ENCODE data around the gene SYT10. TPM values are rescaled to one million over a fixed set of nuclear protein-coding genes. Genes with fewer than 3 reads are reported as not detected.
"Not testable (repeated sequence)": the region's sequence is repeated elsewhere in the genome, so short reads cannot be mapped to it uniquely, and the experiment has no call there.

The SYT10 gene
- total RNA-seq, 2 experiments from 2014 or later, result not detected

DNA sequence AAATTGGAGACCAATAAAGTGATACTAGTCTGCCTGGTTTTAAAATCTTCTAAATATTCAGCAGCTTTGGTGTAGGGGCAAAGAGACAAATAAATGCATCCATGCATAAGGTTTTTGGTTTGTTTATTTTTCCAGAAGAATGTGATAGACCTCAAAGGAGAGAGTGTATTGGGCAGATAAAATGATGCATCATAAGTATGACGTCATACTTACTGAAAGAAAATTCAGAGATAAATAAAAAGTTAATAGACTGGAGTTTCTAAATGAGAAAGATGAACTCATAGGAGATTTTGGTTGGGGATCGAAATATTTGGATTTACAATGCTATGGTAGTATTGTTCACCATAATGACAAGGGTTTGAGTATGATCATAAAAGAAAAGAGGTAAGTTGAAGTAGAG lies 10.2 kb downstream of the SYT10 start:
- no peaks in the 10 kb centered on the region for H3K79me2 ChIP-seq (ENCODE audit: insufficient read depth, low read depth, low read length)
- intact Hi-C loops (cut with micrococcal nuclease; ENCODE audit: unreplicated experiment), result no loop called here
- TF ChIP-seq, protein P1, sequence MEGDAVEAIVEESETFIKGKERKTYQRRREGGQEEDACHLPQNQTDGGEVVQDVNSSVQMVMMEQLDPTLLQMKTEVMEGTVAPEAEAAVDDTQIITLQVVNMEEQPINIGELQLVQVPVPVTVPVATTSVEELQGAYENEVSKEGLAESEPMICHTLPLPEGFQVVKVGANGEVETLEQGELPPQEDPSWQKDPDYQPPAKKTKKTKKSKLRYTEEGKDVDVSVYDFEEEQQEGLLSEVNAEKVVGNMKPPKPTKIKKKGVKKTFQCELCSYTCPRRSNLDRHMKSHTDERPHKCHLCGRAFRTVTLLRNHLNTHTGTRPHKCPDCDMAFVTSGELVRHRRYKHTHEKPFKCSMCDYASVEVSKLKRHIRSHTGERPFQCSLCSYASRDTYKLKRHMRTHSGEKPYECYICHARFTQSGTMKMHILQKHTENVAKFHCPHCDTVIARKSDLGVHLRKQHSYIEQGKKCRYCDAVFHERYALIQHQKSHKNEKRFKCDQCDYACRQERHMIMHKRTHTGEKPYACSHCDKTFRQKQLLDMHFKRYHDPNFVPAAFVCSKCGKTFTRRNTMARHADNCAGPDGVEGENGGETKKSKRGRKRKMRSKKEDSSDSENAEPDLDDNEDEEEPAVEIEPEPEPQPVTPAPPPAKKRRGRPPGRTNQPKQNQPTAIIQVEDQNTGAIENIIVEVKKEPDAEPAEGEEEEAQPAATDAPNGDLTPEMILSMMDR (conservative IDR thresholded peaks at IDR 0.05; ENCODE audit: low read length), result no peak
- TF ChIP-seq EZH2phosphoT487 (IDR thresholded peaks at IDR 0.05; ENCODE audit: borderline replicate concordance, low read depth, low read length), result no peak
- no peak overlapping the region for H3K4me3 ChIP-seq (ENCODE audit: low read depth, low read length, poor library complexity, severe bottlenecking)
- no peak overlapping the region for H3K4me2 ChIP-seq (ENCODE audit: low read length)
- ChIA-PET POLR2A (no interaction called here), CTCF (ENCODE audit: unreplicated experiment) (no interaction called here)
- H4K20me1 ChIP-seq (ENCODE audit: insufficient read depth, low read length), result no peaks in the 10 kb centered on the region
- no peaks in the 10 kb centered on the region for H3K4me1 ChIP-seq (ENCODE audit: insufficient read depth, low read length, poor library complexity, severe bottlenecking)
- H3K27ac ChIP-seq (ENCODE audit: low read depth, low read length, poor library complexity, severe bottlenecking), result no peak overlapping the region
- no peak overlapping the region for H2AFZ ChIP-seq (ENCODE audit: low read length)
- H3K9me2 ChIP-seq (ENCODE audit: insufficient read depth, low read length), result no peaks in the 10 kb centered on the region
- no peaks in the 10 kb centered on the region for H3K9me3 ChIP-seq (ENCODE audit: low read length)
- BruUV-seq (replicated peaks), result no TSS peak
- DNase-seq (ENCODE audit: low spot score), result no peak
- no peaks in the 10 kb centered on the region for H3K36me3 ChIP-seq (ENCODE audit: insufficient read depth, low read length)

DNA sequence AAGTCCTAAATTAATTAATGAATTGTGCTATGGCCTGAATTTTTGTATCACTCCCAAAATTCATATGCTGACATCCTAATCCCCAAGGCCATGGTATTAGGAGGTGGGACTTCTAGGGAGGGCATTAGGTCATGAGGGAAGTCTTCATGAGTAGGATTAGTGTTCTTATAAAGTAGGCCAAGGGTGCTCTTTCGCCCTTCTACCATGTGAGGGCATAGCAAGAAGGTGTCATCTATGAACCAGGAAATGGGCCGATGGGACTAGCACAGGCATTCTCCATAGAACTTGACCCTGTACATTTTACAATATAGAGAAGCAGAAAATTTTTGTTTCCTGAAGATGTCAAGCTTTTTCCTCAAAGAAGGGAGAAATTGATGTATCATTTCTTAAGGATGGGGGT lies 12.5 kb downstream of the SYT10 start:
- Histone ChIP-seq H3K9me2 (ENCODE audit: insufficient read depth, low read length) (no peaks in the 10 kb centered on the region), H3K4me3 (ENCODE audit: low read depth, low read length, poor library complexity, severe bottlenecking) (no peak overlapping the region), H2AFZ (ENCODE audit: low read length) (no peak overlapping the region), H3K79me2 (ENCODE audit: insufficient read depth, low read depth, low read length) (no peaks in the 10 kb centered on the region), H3K27ac (ENCODE audit: low read depth, low read length, poor library complexity, severe bottlenecking) (no peak overlapping the region), H3K36me3 (ENCODE audit: insufficient read depth, low read length) (no peaks in the 10 kb centered on the region), H3K4me2 (ENCODE audit: low read length) (no peak overlapping the region), H3K9me3 (ENCODE audit: low read length) (no peaks in the 10 kb centered on the region), H3K4me1 (ENCODE audit: insufficient read depth, low read length, poor library complexity, severe bottlenecking) (no peaks in the 10 kb centered on the region), H4K20me1 (ENCODE audit: insufficient read depth, low read length) (no peaks in the 10 kb centered on the region)
- intact Hi-C loops (cut with micrococcal nuclease; ENCODE audit: unreplicated experiment), result no loop called here
- TF ChIP-seq, protein P1 (conservative IDR thresholded peaks at IDR 0.05; ENCODE audit: low read length), result peak; percentile 56
- TF ChIP-seq EZH2phosphoT487 (IDR thresholded peaks at IDR 0.05; ENCODE audit: borderline replicate concordance, low read depth, low read length), result no peak
- ChIA-PET POLR2A (interaction anchor here (0.9 to 1.0 kb wide), 2 partner anchors 26 to 100 kb away, joined by 3 to 4 read pairs; no protein-coding TSS in a partner anchor), CTCF (ENCODE audit: unreplicated experiment) (no interaction called here)
- BruUV-seq (replicated peaks), result no TSS peak
- peak; percentile 23 for DNase-seq (ENCODE audit: low spot score)

DNA sequence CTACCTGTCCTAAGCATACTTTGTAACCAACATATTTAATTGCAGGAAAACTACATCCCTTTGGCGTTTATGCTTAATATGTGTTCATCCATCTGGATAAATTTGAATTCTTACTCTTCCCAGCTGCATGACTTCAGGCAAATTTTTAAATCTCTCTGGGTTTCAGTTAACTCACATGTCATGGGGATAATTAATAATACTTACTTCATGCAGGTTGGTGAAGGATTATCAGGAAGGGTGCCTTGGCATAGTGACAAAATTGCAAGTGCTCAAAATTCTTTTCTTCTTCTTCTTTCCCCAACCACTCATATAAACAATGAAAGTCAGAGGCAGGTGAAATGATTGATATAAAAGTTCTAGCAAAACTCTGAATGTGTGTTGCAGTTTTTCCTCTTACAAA lies 15.9 kb downstream of the SYT10 start:
- Histone ChIP-seq H3K4me1 (ENCODE audit: insufficient read depth, low read length, poor library complexity, severe bottlenecking) (no peaks in the 10 kb centered on the region), H3K36me3 (ENCODE audit: insufficient read depth, low read length) (no peaks in the 10 kb centered on the region), H4K20me1 (ENCODE audit: insufficient read depth, low read length) (no peaks in the 10 kb centered on the region), H2AFZ (ENCODE audit: low read length) (no peak overlapping the region), H3K9me2 (ENCODE audit: insufficient read depth, low read length) (no peaks in the 10 kb centered on the region), H3K4me2 (ENCODE audit: low read length) (no peak overlapping the region), H3K9me3 (ENCODE audit: low read length) (no peaks in the 10 kb centered on the region), H3K79me2 (ENCODE audit: insufficient read depth, low read depth, low read length) (no peaks in the 10 kb centered on the region), H3K27ac (ENCODE audit: low read depth, low read length, poor library complexity, severe bottlenecking) (no peak overlapping the region), H3K4me3 (ENCODE audit: low read depth, low read length, poor library complexity, severe bottlenecking) (no peak overlapping the region)
- ChIA-PET POLR2A (interaction anchor here (0.7 kb wide), 1 partner anchor 8 kb away, joined by 4 read pairs; no protein-coding TSS in a partner anchor), CTCF (ENCODE audit: unreplicated experiment) (no interaction called here)
- TF ChIP-seq EZH2phosphoT487 (IDR thresholded peaks at IDR 0.05; ENCODE audit: borderline replicate concordance, low read depth, low read length), result no peak
- TF ChIP-seq, protein P1 (conservative IDR thresholded peaks at IDR 0.05; ENCODE audit: low read length), result no peak
- intact Hi-C loops (cut with micrococcal nuclease; ENCODE audit: unreplicated experiment), result no loop called here
- DNase-seq (ENCODE audit: low spot score), result no peak
- no TSS peak for BruUV-seq (replicated peaks)

DNA sequence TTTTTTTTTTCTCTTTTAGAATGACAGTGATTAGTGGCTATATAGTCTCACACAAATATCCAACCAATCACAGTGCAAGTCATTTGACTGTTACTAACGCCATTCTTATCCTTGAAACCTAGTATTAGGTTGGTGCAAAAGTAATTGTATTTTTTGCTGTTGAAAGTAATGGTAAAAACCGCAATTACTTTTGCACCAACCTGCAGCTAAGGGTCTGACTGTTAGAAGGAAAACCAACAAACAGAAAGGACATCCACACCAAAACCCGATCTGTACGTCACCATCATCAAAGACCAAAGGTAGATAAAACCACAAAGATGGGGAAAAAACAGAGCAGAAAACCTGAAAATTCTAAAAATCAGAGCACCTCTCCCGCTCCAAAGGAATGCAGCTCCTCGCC lies 27.2 kb downstream of the SYT10 start:
- H3K4me3 ChIP-seq (ENCODE audit: low read depth, low read length, poor library complexity, severe bottlenecking); intact Hi-C loops (cut with micrococcal nuclease; ENCODE audit: unreplicated experiment); BruUV-seq (replicated peaks); H2AFZ ChIP-seq (ENCODE audit: low read length); H3K4me1 ChIP-seq (ENCODE audit: insufficient read depth, low read length, poor library complexity, severe bottlenecking); CTCF ChIA-PET (ENCODE audit: unreplicated experiment); H4K20me1 ChIP-seq (ENCODE audit: insufficient read depth, low read length); DNase-seq (ENCODE audit: low spot score); H3K36me3 ChIP-seq (ENCODE audit: insufficient read depth, low read length); H3K79me2 ChIP-seq (ENCODE audit: insufficient read depth, low read depth, low read length); H3K27ac ChIP-seq (ENCODE audit: low read depth, low read length, poor library complexity, severe bottlenecking); H3K9me3 ChIP-seq (ENCODE audit: low read length); POLR2A ChIA-PET; H3K4me2 ChIP-seq (ENCODE audit: low read length); H3K9me2 ChIP-seq (ENCODE audit: insufficient read depth, low read length): not testable (repeated sequence)
